ENCODE results near the gene IL37. TPM values are rescaled to one million over a fixed set of nuclear protein-coding genes. Genes with fewer than 3 reads are reported as not detected.
"Not testable (repeated sequence)": the region's sequence is repeated elsewhere in the genome, so short reads cannot be mapped to it uniquely, and the experiment has no call there.

Gene IL37
- total and polyA plus RNA-seq, 4 donors, result 1.4 TPM; not detected in 3

DNA sequence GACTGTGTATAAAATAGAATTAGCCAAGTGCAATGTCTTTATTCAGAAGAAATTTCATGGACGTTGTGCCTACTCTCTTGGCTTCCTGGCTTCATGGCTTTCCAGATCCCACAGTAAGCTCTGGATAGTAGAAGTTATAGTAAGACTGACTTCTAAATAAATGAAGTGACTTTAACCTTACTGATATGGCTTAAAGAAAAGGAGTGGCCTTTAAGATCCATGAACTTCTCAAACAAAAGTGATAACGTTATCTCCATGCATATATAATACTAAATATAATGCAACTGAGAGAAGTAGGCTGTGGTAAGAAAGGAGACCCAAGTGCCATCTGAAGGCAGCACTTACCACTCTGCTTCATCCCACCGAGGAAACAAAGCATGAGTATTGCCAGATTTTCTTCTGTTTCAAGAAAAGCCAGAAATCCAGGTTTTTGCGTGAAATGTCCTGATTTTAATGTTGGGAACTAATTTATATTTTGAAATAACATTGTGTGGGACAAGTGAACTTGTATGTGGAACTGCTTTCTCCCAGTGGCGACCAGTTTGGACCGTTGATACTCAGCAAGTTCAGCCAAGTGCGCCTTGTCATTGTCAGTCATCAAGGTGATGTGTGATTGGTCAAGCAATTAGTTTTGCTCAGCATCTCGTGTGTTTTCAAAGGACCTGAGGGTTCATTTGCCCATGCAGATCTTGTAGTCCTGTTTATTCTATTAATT is 13.9 kb upstream of the IL37 start:
- Histone ChIP-seq H3K36me3 (ENCODE audit: control insufficient read depth in 4 of 4, insufficient read depth in 4 of 4, low read length in 4 of 4) (no peaks in the 10 kb centered on the region), H3K9me3 (ENCODE audit: control insufficient read depth in 4 of 4, insufficient read depth in 3 of 4, low read length in 3 of 4) (no peaks in the 10 kb centered on the region), H3K27me3 (ENCODE audit: control insufficient read depth in 3 of 3, insufficient read depth in 3 of 3, low read length in 2 of 3) (no peaks in the 10 kb centered on the region), H3K4me3 (no peak overlapping the region), H3K4me1 (ENCODE audit: control insufficient read depth in 5 of 5, insufficient read depth in 5 of 5, low read length in 5 of 5) (no peaks in the 10 kb centered on the region), H3K27ac (ENCODE audit: low read depth in 1 of 2, low read length in 1 of 2) (no peak overlapping the region), H3K9ac (ENCODE audit: insufficient read depth in 1 of 2, low read length in 2 of 2) (no peak overlapping the region)
- TF ChIP-seq, protein P1, sequence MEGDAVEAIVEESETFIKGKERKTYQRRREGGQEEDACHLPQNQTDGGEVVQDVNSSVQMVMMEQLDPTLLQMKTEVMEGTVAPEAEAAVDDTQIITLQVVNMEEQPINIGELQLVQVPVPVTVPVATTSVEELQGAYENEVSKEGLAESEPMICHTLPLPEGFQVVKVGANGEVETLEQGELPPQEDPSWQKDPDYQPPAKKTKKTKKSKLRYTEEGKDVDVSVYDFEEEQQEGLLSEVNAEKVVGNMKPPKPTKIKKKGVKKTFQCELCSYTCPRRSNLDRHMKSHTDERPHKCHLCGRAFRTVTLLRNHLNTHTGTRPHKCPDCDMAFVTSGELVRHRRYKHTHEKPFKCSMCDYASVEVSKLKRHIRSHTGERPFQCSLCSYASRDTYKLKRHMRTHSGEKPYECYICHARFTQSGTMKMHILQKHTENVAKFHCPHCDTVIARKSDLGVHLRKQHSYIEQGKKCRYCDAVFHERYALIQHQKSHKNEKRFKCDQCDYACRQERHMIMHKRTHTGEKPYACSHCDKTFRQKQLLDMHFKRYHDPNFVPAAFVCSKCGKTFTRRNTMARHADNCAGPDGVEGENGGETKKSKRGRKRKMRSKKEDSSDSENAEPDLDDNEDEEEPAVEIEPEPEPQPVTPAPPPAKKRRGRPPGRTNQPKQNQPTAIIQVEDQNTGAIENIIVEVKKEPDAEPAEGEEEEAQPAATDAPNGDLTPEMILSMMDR (IDR thresholded peaks at IDR 0.05; ENCODE audit: control extremely low read depth, extremely low read depth), result no peak
- DNase-seq, result no peak
- ATAC-seq (ENCODE audit: insufficient read depth, low FRiP score), result no peak
- WGBS, 2 donors, result 78 to 89% methylated on average over 8 of the region's 8 CpGs

DNA sequence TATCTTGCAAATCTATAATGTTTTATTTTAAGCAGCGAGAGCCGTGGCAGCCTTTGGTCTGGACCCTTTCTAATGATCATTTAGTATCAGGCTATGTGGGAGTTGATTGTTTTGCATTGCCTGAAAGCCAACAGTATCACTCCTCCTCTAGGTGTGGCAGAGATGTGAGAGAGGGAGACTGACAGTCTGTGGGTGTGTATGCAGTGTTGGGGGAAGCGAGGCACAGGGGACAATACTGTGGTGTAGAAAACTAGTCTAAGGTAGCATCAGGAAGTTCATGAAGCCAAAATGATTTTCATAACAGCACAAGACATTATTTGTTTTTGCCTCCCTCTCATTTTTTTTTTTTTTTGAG is 13.4 kb upstream of the IL37 start:
- ATAC-seq (ENCODE audit: insufficient read depth, low FRiP score) (no peak), DNase-seq (no peak)
- Histone ChIP-seq H3K27ac (ENCODE audit: low read depth in 1 of 2, low read length in 1 of 2) (no peak overlapping the region), H3K4me3 (no peak overlapping the region), H3K9me3 (ENCODE audit: control insufficient read depth in 4 of 4, insufficient read depth in 3 of 4, low read length in 3 of 4) (no peaks in the 10 kb centered on the region), H3K4me1 (ENCODE audit: control insufficient read depth in 5 of 5, insufficient read depth in 5 of 5, low read length in 5 of 5) (no peaks in the 10 kb centered on the region), H3K36me3 (ENCODE audit: control insufficient read depth in 4 of 4, insufficient read depth in 4 of 4, low read length in 4 of 4) (no peaks in the 10 kb centered on the region), H3K27me3 (ENCODE audit: control insufficient read depth in 3 of 3, insufficient read depth in 3 of 3, low read length in 2 of 3) (no peaks in the 10 kb centered on the region), H3K9ac (ENCODE audit: insufficient read depth in 1 of 2, low read length in 2 of 2) (no peak overlapping the region)
- 92 to 94% methylated on average over 3 of the region's 3 CpGs for WGBS, 2 donors
- TF ChIP-seq, protein P1 (IDR thresholded peaks at IDR 0.05; ENCODE audit: control extremely low read depth, extremely low read depth), result no peak

DNA sequence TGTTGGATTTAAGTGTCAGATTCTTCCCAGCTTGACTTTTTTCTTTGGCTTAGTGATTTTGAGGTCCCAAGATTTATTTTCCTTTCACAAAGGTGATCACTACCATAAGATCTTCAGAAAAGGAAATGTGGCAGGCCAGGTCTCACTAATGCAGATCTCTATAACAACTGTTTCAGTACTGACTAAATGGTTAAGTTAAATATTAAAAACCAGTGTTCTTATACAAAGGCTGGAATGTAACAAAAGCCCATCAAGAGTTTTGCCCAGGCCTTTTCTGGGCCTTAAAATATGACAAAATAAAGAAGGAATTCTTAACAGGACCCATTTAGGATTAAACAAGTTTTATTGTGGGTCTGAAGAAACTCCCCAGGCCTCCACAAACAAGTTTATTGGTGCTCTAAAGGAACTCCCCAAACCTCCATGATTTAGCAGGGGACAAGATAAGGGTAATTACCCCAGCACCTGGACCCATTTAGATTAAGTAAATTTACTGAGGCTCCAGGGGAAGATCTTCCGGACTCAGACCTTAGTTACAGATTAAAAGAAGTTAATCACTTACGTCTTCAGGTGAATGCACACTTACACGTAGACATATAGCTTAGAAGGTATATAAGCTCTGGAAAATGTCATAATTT is 9.4 kb upstream of the IL37 start:
- not testable (repeated sequence) for H3K9me3 ChIP-seq (ENCODE audit: control insufficient read depth in 4 of 4, insufficient read depth in 3 of 4, low read length in 3 of 4); DNase-seq; H3K36me3 ChIP-seq (ENCODE audit: control insufficient read depth in 4 of 4, insufficient read depth in 4 of 4, low read length in 4 of 4); H3K4me1 ChIP-seq (ENCODE audit: control insufficient read depth in 5 of 5, insufficient read depth in 5 of 5, low read length in 5 of 5); ATAC-seq (ENCODE audit: insufficient read depth, low FRiP score); H3K27me3 ChIP-seq (ENCODE audit: control insufficient read depth in 3 of 3, insufficient read depth in 3 of 3, low read length in 2 of 3); H3K27ac ChIP-seq (ENCODE audit: low read depth in 1 of 2, low read length in 1 of 2); H3K4me3 ChIP-seq; H3K9ac ChIP-seq (ENCODE audit: insufficient read depth in 1 of 2, low read length in 2 of 2)
- WGBS, 2 donors, result 88 to 92% methylated on average over 3 of the region's 3 CpGs

DNA sequence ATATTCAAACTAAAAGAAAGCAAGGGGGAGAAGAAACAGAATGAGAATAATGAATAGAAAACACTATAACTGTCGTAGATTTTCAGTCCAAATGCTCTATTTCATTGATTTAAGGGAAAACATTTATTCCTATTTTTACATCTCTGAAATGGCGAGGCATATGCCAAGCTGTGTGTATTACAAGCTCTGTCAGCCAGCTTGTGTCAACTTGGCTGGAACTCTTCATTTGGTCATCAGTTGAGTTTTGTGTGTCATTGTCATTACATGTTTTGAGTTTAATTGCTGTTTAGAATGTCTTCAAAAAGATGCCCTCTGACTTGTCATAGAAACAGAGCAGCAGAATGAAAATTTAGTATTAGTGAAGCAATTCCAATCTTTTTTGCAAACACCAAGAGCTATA is 8.1 kb upstream of the IL37 start:
- no peak overlapping the region for H3K4me3 ChIP-seq
- TF ChIP-seq, protein P1 (IDR thresholded peaks at IDR 0.05; ENCODE audit: control extremely low read depth, extremely low read depth), result no peak
- DNase-seq (no peak), ATAC-seq (ENCODE audit: insufficient read depth, low FRiP score) (no peak)
- 91% methylated on average over 2 of the region's 2 CpGs for WGBS, 2 donors
- no peaks in the 10 kb centered on the region for H3K9me3 ChIP-seq (ENCODE audit: control insufficient read depth in 4 of 4, insufficient read depth in 3 of 4, low read length in 3 of 4)
- no peaks in the 10 kb centered on the region for H3K27me3 ChIP-seq (ENCODE audit: control insufficient read depth in 3 of 3, insufficient read depth in 3 of 3, low read length in 2 of 3)
- no peak overlapping the region for H3K27ac ChIP-seq (ENCODE audit: low read depth in 1 of 2, low read length in 1 of 2)
- no peak overlapping the region for H3K9ac ChIP-seq (ENCODE audit: insufficient read depth in 1 of 2, low read length in 2 of 2)
- no peaks in the 10 kb centered on the region for H3K4me1 ChIP-seq (ENCODE audit: control insufficient read depth in 5 of 5, insufficient read depth in 5 of 5, low read length in 5 of 5)
- no peaks in the 10 kb centered on the region for H3K36me3 ChIP-seq (ENCODE audit: control insufficient read depth in 4 of 4, insufficient read depth in 4 of 4, low read length in 4 of 4)
